ENCODE results near the gene CNTN3.

CNTN3 gene

DNA sequence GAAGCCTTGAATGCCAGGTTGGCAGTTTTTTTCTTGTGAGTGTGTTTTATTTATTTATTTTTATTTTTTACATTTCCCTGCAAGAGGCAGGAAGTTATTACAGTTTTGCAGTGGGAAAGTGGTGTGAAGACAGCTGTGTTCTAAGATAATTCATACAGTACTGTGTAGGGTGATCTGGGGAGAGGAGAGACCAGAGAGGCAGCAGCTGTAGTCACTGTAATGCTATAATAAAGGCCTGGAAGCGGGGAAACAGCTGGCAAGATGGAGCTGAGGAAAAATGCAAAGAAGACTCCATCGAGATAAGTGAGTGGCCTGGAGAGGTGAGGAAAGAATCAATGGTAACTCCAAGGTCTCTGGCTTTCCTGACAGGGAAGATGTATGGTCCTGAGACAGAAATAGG is 23.1 kb downstream of the CNTN3 start:
- TF ChIP-seq, protein P1, sequence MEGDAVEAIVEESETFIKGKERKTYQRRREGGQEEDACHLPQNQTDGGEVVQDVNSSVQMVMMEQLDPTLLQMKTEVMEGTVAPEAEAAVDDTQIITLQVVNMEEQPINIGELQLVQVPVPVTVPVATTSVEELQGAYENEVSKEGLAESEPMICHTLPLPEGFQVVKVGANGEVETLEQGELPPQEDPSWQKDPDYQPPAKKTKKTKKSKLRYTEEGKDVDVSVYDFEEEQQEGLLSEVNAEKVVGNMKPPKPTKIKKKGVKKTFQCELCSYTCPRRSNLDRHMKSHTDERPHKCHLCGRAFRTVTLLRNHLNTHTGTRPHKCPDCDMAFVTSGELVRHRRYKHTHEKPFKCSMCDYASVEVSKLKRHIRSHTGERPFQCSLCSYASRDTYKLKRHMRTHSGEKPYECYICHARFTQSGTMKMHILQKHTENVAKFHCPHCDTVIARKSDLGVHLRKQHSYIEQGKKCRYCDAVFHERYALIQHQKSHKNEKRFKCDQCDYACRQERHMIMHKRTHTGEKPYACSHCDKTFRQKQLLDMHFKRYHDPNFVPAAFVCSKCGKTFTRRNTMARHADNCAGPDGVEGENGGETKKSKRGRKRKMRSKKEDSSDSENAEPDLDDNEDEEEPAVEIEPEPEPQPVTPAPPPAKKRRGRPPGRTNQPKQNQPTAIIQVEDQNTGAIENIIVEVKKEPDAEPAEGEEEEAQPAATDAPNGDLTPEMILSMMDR (IDR thresholded peaks at IDR 0.05; ENCODE audit: low read depth, low read length, missing control alignments), result no peak
- DNase-seq (ENCODE audit: extremely low read depth, low read depth), result no peak
- no peak overlapping the region for H3K4me3 ChIP-seq (replicated peaks; ENCODE audit: low read depth, low read length)

DNA sequence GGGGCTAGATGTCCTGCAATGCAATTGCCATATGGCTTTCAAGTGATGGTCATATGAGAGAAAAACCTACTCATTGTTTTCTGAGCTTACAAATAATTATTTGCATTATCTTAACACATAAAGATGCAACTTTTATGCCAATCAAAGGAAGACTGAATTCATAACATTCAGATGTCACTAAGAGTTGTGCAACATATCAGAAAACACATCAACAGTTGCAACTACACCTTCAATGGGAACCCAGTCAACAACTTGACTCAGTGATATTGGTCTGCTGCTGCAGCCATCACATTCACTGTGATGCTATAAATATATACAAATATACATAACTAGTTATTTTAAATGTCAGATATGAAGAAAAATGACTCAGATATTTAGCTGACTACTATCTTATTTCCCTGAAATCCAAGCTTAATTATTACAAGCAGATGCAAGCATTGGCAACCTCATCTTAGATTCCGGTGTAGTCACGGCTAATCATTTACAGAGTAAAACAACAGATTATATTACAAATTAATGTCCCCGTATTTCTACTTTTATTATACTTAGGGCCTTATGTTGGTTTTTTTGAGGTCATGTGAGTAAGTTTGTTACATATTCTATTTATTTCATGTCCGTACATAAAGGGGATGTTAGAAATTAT is 23.7 kb downstream of the CNTN3 start:
- TF ChIP-seq, protein P1 (IDR thresholded peaks at IDR 0.05; ENCODE audit: low read depth, low read length, missing control alignments), result no peak
- H3K4me3 ChIP-seq (replicated peaks; ENCODE audit: low read depth, low read length), result no peak overlapping the region
- no peak for DNase-seq (ENCODE audit: extremely low read depth, low read depth)

DNA sequence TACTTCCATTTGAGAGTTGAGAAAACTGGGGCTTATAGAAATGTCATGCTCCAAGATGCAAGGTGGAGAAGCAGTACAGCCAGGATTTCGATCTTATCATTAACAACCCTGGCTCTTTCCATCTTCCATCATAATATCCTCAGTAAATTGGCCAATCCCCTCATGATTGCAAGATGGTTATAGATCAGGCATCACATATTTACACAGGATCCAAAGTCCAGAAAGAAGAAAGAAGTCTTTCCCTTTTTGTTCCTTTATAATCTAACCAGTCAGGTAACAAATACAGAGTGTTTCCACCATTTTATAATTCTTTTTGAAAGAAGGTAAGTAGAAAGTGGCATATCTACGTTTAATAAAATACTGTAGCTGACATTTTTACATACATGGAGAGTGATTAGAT is 29.7 kb downstream of the CNTN3 start:
- DNase-seq (ENCODE audit: extremely low read depth, low read depth), result no peak
- no peak overlapping the region for H3K4me3 ChIP-seq (replicated peaks; ENCODE audit: low read depth, low read length)
- TF ChIP-seq, protein P1 (IDR thresholded peaks at IDR 0.05; ENCODE audit: low read depth, low read length, missing control alignments), result no peak

DNA sequence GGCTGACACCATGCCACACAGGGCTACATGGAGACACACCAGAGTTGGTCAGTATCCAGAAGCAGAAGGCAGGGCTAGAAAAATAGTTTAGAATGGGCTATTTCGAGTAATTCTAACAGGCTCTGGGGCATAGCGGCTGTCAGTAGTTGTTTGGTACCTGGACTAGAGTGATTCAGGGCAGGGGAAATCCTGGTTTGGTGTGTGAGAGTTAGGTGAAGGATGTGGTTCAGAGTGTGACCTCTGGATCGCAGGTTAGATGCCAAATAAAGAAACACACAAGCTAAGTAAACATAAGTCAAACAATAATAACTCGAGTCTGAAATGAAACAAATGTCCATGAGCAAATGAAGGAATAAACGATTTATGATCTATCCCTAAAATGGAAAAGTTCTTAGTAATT is 31.5 kb downstream of the CNTN3 start:
- no peak for DNase-seq (ENCODE audit: extremely low read depth, low read depth)
- TF ChIP-seq, protein P1 (IDR thresholded peaks at IDR 0.05; ENCODE audit: low read depth, low read length, missing control alignments), result no peak
- no peak overlapping the region for H3K4me3 ChIP-seq (replicated peaks; ENCODE audit: low read depth, low read length)

DNA sequence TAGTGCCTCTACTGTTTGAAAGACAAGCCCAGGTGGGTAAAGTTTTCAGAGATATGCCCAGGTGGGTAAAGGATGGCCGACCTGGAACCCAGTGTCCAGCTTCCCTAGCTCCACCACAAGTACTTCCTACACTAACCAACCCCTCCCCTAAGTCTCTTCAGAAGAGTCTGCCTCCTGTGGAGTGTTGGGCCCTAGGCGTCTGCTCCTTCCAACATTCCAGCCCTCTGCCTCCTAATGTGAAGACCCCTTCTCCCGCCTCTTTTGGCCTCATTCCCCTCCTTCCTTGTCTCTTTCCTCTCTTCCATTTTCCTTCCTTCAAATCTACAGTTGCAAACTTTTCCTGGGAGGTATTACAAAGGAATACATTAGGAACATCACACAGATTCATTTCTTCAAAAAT is 38.6 kb downstream of the CNTN3 start:
- TF ChIP-seq, protein P1 (IDR thresholded peaks at IDR 0.05; ENCODE audit: low read depth, low read length, missing control alignments), result no peak
- DNase-seq (ENCODE audit: extremely low read depth, low read depth), result no peak
- H3K4me3 ChIP-seq (replicated peaks; ENCODE audit: low read depth, low read length), result no peak overlapping the region

DNA sequence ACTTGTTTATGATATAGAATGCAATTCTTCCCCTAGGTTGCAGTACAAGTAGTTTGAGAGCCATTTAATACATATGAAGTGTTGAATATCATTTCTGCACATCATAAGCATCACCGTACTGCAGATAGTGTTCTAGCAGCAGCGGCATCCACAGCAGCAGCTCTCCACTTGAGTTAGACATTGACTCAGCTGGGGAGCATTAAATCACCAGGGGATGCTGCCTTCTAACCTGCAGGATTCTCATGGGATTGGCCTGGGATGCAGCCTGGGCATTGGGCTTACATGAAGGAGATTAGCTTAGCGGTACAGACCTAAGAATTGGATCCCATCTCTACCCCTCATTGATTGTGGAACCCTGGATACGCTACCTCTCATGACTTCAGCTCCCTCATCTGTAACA is 43.3 kb downstream of the CNTN3 start:
- no peak overlapping the region for H3K4me3 ChIP-seq (replicated peaks; ENCODE audit: low read depth, low read length)
- DNase-seq (ENCODE audit: extremely low read depth, low read depth), result no peak

More for the DNA sequence above, 43.3 kb downstream of the CNTN3 start:
- TF ChIP-seq, protein P1 (IDR thresholded peaks at IDR 0.05; ENCODE audit: low read depth, low read length, missing control alignments), result no peak
